IMR-90 (cell line): Measurements from ENCODE around the gene SLC15A1. TPM values are rescaled to one million over a fixed set of nuclear protein-coding genes. Genes with fewer than 3 reads are reported as not detected.

ENCODE experiments used
- ATAC-seq: fragments of 200-7000 bp; cut with Tn5 transposase; 2 replicates; pipeline ENCODE4 v1.9.1; 2020; ENCODE audit warnings: low read depth, mild to moderate bottlenecking, moderate library complexity
- BruUV-seq: library from RNA; stranded (reverse); fragments of 400-500 nt; replicated peaks from 2 replicates; lab custom pipeline; 2021; lab: Mats Ljungman, UMichigan
- CTCF ChIA-PET: fragments of 300-600 bp; formaldehyde crosslinking; extraction: SDS; loops from one replicate; lab custom pipeline; 2021; ENCODE audit warnings: antibody characterized with exemption; lab: Yijun Ruan, JAX
- POLR2A ChIA-PET: fragments of 300-600 bp; sonication (Branson Sonifier 250); formaldehyde crosslinking; loops from one replicate; lab custom pipeline; 2022; ENCODE audit warnings: antibody characterized with exemption; ENCODE audit not compliant: unreplicated experiment; lab: Charles Lee
- DNase-seq: peaks from one replicate; pipeline ENCODE4 v3.0.0; 2013
- H2AFZ ChIP-seq: replicated peaks from 2 replicates; pipeline ENCODE3; 2013; ENCODE audit warnings: low read length, mild to moderate bottlenecking; ENCODE audit not compliant: poor library complexity
- H2AK5ac ChIP-seq: 2 replicates; pipeline ENCODE4 v1.6.1; 2013; ENCODE audit warnings: low read depth, low read length, inconsistent platforms
- H2AK9ac ChIP-seq: replicated peaks from 2 replicates; pipeline ENCODE3; 2013; ENCODE audit warnings: mild to moderate bottlenecking, low read depth, low read length, moderate library complexity; ENCODE audit not compliant: poor library complexity
- H2BK120ac ChIP-seq: 2 replicates; pipeline ENCODE4 v1.6.1; 2013; ENCODE audit warnings: low read depth, low read length, inconsistent platforms
- H2BK15ac ChIP-seq: 3 replicates; pipeline ENCODE4 v1.6.1; 2013; ENCODE audit warnings: low read depth, low read length, inconsistent platforms
- H2BK20ac ChIP-seq: 2 replicates; pipeline ENCODE4 v1.6.1; 2013; ENCODE audit warnings: low read depth, mild to moderate bottlenecking, inconsistent platforms, low read length, moderate library complexity
- H2BK5ac ChIP-seq: 2 replicates; pipeline ENCODE4 v1.6.1; 2013; ENCODE audit warnings: mild to moderate bottlenecking, low read depth, low read length, inconsistent platforms; ENCODE audit not compliant: poor library complexity, severe bottlenecking
- H3K14ac ChIP-seq: replicated peaks from 2 replicates; pipeline ENCODE4 v1.6.1; 2013; ENCODE audit warnings: low read depth, low read length, inconsistent platforms
- H3K18ac ChIP-seq: 2 replicates; pipeline ENCODE4 v1.6.1; 2013; ENCODE audit warnings: low read depth, low read length, control low read depth
- H3K23ac ChIP-seq: 2 replicates; pipeline ENCODE4 v1.6.1; 2013; ENCODE audit warnings: low read depth, low read length, inconsistent platforms
- H3K27ac ChIP-seq: 2 replicates; pipeline ENCODE4 v1.5.1; 2013; ENCODE audit warnings: mild to moderate bottlenecking, control low read depth, low read length; ENCODE audit not compliant: insufficient read depth
- H3K27me3 ChIP-seq: 2 replicates; pipeline ENCODE4 v1.6.1; 2013; ENCODE audit warnings: low read length; ENCODE audit not compliant: control insufficient read depth, insufficient read depth
- H3K36me3 ChIP-seq: 2 replicates; pipeline ENCODE4 v1.6.1; 2013; ENCODE audit warnings: low read length, mixed read lengths; ENCODE audit not compliant: control insufficient read depth, insufficient read depth
- H3K4ac ChIP-seq: 2 replicates; pipeline ENCODE4 v1.6.1; 2013; ENCODE audit warnings: low read depth, low read length, inconsistent platforms
- H3K4me1 ChIP-seq: 2 replicates; pipeline ENCODE4 v1.6.1; 2013; ENCODE audit warnings: low read length, mixed read lengths; ENCODE audit not compliant: control insufficient read depth, insufficient read depth
- H3K4me2 ChIP-seq: 2 replicates; pipeline ENCODE4 v1.6.1; 2013; ENCODE audit warnings: low read depth, mild to moderate bottlenecking, control low read depth, low read length, moderate library complexity
- H3K4me3 ChIP-seq: 2 replicates; pipeline ENCODE4 v1.5.1; 2013; ENCODE audit warnings: low read depth, mild to moderate bottlenecking, control low read depth, low read length, moderate library complexity; ENCODE audit not compliant: insufficient read depth
- H3K56ac ChIP-seq: 2 replicates; pipeline ENCODE4 v1.6.1; 2013; ENCODE audit warnings: low read length, inconsistent platforms; ENCODE audit not compliant: insufficient read depth; ENCODE audit errors: extremely low read depth
- H3K79me1 ChIP-seq, 2 experiments: 2 replicates each; pipeline ENCODE4 v1.6.1; 2013; ENCODE audit warnings: low read length in 2 of 2, inconsistent platforms in 1 of 2, low read depth in 1 of 2
- H3K9ac ChIP-seq: 2 replicates; pipeline ENCODE4 v1.6.1; 2013; ENCODE audit warnings: low read depth, low read length, control low read depth
- H3K9me1 ChIP-seq: 2 replicates; pipeline ENCODE4 v1.6.1; 2013; ENCODE audit warnings: low read length, inconsistent platforms; ENCODE audit not compliant: insufficient read depth
- H3K9me3 ChIP-seq: 2 replicates; pipeline ENCODE4 v1.6.1; 2013; ENCODE audit warnings: low read length; ENCODE audit not compliant: control insufficient read depth, insufficient read depth
- H4K20me1 ChIP-seq: 2 replicates; pipeline ENCODE4 v1.6.1; 2013; ENCODE audit warnings: low read length, inconsistent platforms; ENCODE audit not compliant: insufficient read depth
- H4K5ac ChIP-seq: 2 replicates; pipeline ENCODE4 v1.6.1; 2013; ENCODE audit warnings: mild to moderate bottlenecking, low read depth, low read length, control low read depth
- H4K8ac ChIP-seq, 2 experiments: 2 replicates each; pipeline ENCODE4 v1.6.1; 2013; ENCODE audit warnings: low read depth in 2 of 2, low read length in 2 of 2, control low read depth in 1 of 2, inconsistent platforms in 1 of 2
- H4K91ac ChIP-seq: 2 replicates; pipeline ENCODE4 v1.6.1; 2013; ENCODE audit warnings: low read depth, low read length, inconsistent platforms; ENCODE audit not compliant: insufficient read depth
- CEBPB ChIP-seq: IDR thresholded peaks from 2 replicates; pipeline ENCODE4 v1.6.1; 2012; ENCODE audit warnings: low read depth, low read length, improper control_type of control experiment
- ELK1 ChIP-seq: fragments of 150-350 bp; IDR thresholded peaks from 2 replicates; pipeline ENCODE4 v1.6.1; 2016; ENCODE audit warnings: low read depth, mild to moderate bottlenecking, low read length, moderate library complexity, borderline replicate concordance
- MAZ ChIP-seq: IDR thresholded peaks from 2 replicates; pipeline ENCODE4 v1.6.1; 2012; ENCODE audit warnings: low read depth, mild to moderate bottlenecking, low read length, improper control_type of control experiment, moderate library complexity, borderline replicate concordance
- MXI1 ChIP-seq: IDR thresholded peaks from 2 replicates; pipeline ENCODE4 v1.6.1; 2012; ENCODE audit warnings: low read depth, mild to moderate bottlenecking, low read length, moderate library complexity, borderline replicate concordance
- RAD21 ChIP-seq: IDR thresholded peaks from 2 replicates; pipeline ENCODE4 v1.6.1; 2012; ENCODE audit warnings: low read length, improper control_type of control experiment
- RCOR1 ChIP-seq: IDR thresholded peaks from 2 replicates; pipeline ENCODE4 v1.6.1; 2012; ENCODE audit warnings: mild to moderate bottlenecking, low read length, improper control_type of control experiment; ENCODE audit not compliant: insufficient replicate concordance
- WGBS, 2 experiments: methylation state at CpG; one replicate each; pipeline versions ENCODE4 v1.1.5 to v1.1.7; 2013; ENCODE audit warnings: missing lambda C conversion rate in 2 of 2; ENCODE audit not compliant: insufficient read length in 1 of 2; ENCODE audit errors: extremely low coverage in 2 of 2; 5-methylcytosine and 5-hydroxymethylcytosine counted together
- dilution Hi-C: fragments of 300-500 bp; cut with HindIII; formaldehyde crosslinking; loops from one replicate; pipeline ENCODE4 v1.14.3; 2018; ENCODE audit warnings: low sequenced_read_pairs; ENCODE audit not compliant: unreplicated experiment
- in situ Hi-C: fragments of 300-500 bp; cut with MboI; formaldehyde crosslinking; loops from 3 replicates; pipeline ENCODE4 v1.14.3; 2019; ENCODE audit warnings: low sequenced_read_pairs, inconsistent platforms, mixed read lengths
- intact Hi-C: fragments of 100-400 bp; cut with micrococcal nuclease; formaldehyde crosslinking; loops from 2 replicates; pipeline ENCODE4 v1.10.0; 2022
- polyA plus RNA-seq, 3 experiments: library from polyadenylated mRNA; depleted of rRNA; stranded (reverse); fragments of >200 nt; gene quantifications; 2 replicates each; pipeline ENCODE4 v1.2.3, GENCODE V29; 2012; ENCODE audit warnings: low replicate concordance in 1 of 3
- total RNA-seq: library from RNA; depleted of rRNA; stranded (reverse); fragments of >200 nt; gene quantifications from 2 replicates; pipeline ENCODE4 v1.2.3, GENCODE V29; 2012

SLC15A1 gene
- total and polyA plus RNA-seq, 2 of the 4 experiments (the other 2 are of a cell fraction), result not detected

DNA sequence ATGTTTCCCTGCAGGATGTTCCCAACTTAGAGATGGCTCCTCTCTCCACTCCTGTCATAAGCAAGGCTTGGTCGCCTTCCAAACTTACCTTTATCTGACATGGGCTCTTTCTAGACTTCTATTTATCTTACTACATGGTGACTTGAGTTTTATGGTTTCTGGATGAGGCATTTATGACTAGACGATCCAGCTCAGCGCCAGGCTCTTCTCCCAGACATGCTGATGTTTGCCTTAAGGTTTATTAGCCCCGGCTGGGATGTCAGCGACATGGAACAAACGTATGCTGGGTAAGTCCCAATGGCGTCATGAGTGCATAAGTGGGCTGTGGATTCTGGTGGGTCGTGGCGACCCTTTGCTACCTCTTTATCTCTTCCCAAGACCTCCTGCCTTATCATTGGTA, 39.8 kb upstream of the SLC15A1 start:
- no peak overlapping the region for H3K27ac ChIP-seq
- WGBS, 2 experiments, result 100% methylated on average over 1 of the region's 9 CpGs; no CpG with 5 or more reads in 1 of the 2 experiments
- H3K18ac ChIP-seq, result no peak overlapping the region
- H3K36me3 ChIP-seq, result no peaks in the 10 kb centered on the region
- no peaks in the 10 kb centered on the region for H3K79me1 ChIP-seq
- H2BK120ac ChIP-seq, result no peak overlapping the region
- no peak overlapping the region for H4K8ac ChIP-seq
- no peak overlapping the region for H3K4me2 ChIP-seq
- no peak overlapping the region for H4K91ac ChIP-seq
- POLR2A ChIA-PET, result no interaction called here
- H2BK15ac ChIP-seq, result no peak overlapping the region
- in situ Hi-C loops, result no loop called here
- no peaks in the 10 kb centered on the region for H4K20me1 ChIP-seq
- H3K56ac ChIP-seq, result no peak overlapping the region
- H2AK5ac ChIP-seq, result no peak overlapping the region
- CTCF ChIA-PET, result no interaction called here
- no peak overlapping the region for H3K14ac ChIP-seq
- no peak overlapping the region for H2BK5ac ChIP-seq
- H2BK20ac ChIP-seq, result no peak overlapping the region
- H2AK9ac ChIP-seq, result no peak overlapping the region
- no peaks in the 10 kb centered on the region for H3K4me1 ChIP-seq
- 0 out of 2 replicates have a peak, but pooled peaks cover 2% of the 10 kb centered on the region for H3K9me3 ChIP-seq
- H2AFZ ChIP-seq, result no peak overlapping the region
- H3K9ac ChIP-seq, result no peak overlapping the region
- H3K4ac ChIP-seq, result no peak overlapping the region
- H3K23ac ChIP-seq, result no peak overlapping the region
- BruUV-seq, result no TSS peak
- no peaks in the 10 kb centered on the region for H3K9me1 ChIP-seq
- ATAC-seq (no peak), DNase-seq (no peak)
- H3K4me3 ChIP-seq, result no peak overlapping the region
- intact Hi-C loops, result no loop called here
- peaks cover 2% of the 10 kb centered on the region for H3K27me3 ChIP-seq
- no peak for TF ChIP-seq MAZ
- TF ChIP-seq CEBPB, result no peak
- TF ChIP-seq RCOR1, result no peak
- no peak for TF ChIP-seq MXI1
- no peak for TF ChIP-seq RAD21
- TF ChIP-seq ELK1, result no peak
- dilution Hi-C loops, result no loop called here
- no peak overlapping the region for H4K5ac ChIP-seq
